Gastroesophageal sphincter (tissue), 3 donors: Measurements from ENCODE around the gene ATP5MC2.
A peak's percentile ranks its signal among the peaks of the same experiment; 100 is the strongest.

Source experiments
- EP300 ChIP-seq: sonication (generic); formaldehyde crosslinking; IDR thresholded peaks from one replicate; pipeline ENCODE4 v1.6.1; 2017; ENCODE audit warnings: antibody characterized with exemption, mild to moderate bottlenecking
- POLR2A ChIP-seq, 2 donors: fragments of 450-650 bp; IDR thresholded peaks; one replicate each; pipeline ENCODE4 v1.6.1; 2017; ENCODE audit warnings: antibody characterized with exemption in 2 of 2, mild to moderate bottlenecking in 2 of 2, moderate library complexity in 1 of 2
- POLR2AphosphoS5 ChIP-seq: sonication (generic); formaldehyde crosslinking; IDR thresholded peaks from one replicate; pipeline ENCODE4 v1.6.1; 2017; ENCODE audit warnings: antibody characterized with exemption
- TF ChIP-seq, protein P1 (sequence below), 4 experiments: fragments of 200-600 bp in 2 of 4; fragments of 450-650 bp in 2 of 4; sonication (generic) in 1 of 4; IDR thresholded peaks; one replicate each; pipeline ENCODE4 v1.5.1; 2017 to 2019; ENCODE audit warnings: antibody characterized with exemption in 4 of 4, mild to moderate bottlenecking in 2 of 4, moderate library complexity in 2 of 4

GRCh38 chr12:53695152-53696145 lies 19.6 kb upstream of the ATP5MC2 start:
- TF ChIP-seq, protein P1, sequence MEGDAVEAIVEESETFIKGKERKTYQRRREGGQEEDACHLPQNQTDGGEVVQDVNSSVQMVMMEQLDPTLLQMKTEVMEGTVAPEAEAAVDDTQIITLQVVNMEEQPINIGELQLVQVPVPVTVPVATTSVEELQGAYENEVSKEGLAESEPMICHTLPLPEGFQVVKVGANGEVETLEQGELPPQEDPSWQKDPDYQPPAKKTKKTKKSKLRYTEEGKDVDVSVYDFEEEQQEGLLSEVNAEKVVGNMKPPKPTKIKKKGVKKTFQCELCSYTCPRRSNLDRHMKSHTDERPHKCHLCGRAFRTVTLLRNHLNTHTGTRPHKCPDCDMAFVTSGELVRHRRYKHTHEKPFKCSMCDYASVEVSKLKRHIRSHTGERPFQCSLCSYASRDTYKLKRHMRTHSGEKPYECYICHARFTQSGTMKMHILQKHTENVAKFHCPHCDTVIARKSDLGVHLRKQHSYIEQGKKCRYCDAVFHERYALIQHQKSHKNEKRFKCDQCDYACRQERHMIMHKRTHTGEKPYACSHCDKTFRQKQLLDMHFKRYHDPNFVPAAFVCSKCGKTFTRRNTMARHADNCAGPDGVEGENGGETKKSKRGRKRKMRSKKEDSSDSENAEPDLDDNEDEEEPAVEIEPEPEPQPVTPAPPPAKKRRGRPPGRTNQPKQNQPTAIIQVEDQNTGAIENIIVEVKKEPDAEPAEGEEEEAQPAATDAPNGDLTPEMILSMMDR (IDR thresholded peaks at IDR 0.05) = peak in 1 of 4 experiments; percentile 17
- TF ChIP-seq EP300 (no peak), POLR2A (IDR thresholded peaks at IDR 0.05) (no peak), POLR2AphosphoS5 (no peak)
